Neural cell (in vitro differentiated cells): ENCODE data around the gene TRIM2.

Experiments used
- EP300 ChIP-seq: fragments of 450-650 bp; conservative IDR thresholded peaks from 2 replicates; pipeline ENCODE4 v1.6.1; 2014; ENCODE audit warnings: antibody characterized with exemption, mild to moderate bottlenecking, moderate library complexity; ENCODE audit not compliant: poor library complexity, severe bottlenecking
- TF ChIP-seq, protein P1 (sequence below): fragments of 450-650 bp; IDR thresholded peaks from 2 replicates; pipeline ENCODE4 v1.5.1; 2014; ENCODE audit warnings: antibody characterized with exemption, mild to moderate bottlenecking, moderate library complexity; ENCODE audit not compliant: poor library complexity, severe bottlenecking

DNA sequence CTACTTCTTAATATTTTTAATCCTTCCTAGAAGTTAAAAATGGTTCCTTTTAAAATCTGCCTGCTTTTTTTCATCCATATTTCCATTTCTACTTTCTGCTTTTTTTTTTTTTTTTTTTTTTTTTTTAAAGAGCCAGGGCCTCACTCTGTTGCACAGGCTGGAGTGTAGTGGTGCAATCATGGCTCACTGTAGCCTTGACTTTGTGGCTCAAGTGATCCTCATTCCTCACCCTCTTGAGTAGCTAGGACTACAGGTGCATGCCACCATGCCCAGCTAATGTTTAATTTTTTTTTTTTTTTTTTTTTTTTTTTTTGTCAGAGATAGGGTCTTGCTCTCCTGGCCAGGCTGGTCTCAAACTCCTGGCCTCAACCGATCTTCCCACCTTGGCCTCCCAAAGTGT is 179.9 kb downstream of the TRIM2 start:
- TF ChIP-seq EP300: no peak
- TF ChIP-seq, protein P1, sequence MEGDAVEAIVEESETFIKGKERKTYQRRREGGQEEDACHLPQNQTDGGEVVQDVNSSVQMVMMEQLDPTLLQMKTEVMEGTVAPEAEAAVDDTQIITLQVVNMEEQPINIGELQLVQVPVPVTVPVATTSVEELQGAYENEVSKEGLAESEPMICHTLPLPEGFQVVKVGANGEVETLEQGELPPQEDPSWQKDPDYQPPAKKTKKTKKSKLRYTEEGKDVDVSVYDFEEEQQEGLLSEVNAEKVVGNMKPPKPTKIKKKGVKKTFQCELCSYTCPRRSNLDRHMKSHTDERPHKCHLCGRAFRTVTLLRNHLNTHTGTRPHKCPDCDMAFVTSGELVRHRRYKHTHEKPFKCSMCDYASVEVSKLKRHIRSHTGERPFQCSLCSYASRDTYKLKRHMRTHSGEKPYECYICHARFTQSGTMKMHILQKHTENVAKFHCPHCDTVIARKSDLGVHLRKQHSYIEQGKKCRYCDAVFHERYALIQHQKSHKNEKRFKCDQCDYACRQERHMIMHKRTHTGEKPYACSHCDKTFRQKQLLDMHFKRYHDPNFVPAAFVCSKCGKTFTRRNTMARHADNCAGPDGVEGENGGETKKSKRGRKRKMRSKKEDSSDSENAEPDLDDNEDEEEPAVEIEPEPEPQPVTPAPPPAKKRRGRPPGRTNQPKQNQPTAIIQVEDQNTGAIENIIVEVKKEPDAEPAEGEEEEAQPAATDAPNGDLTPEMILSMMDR: no peak
